Fibroblast of lung (primary cell): ENCODE data around the gene TMEM214.

Experiments used
- EZH2 ChIP-seq: IDR thresholded peaks from 2 replicates; pipeline ENCODE4 v1.5.1; 2012; ENCODE audit warnings: low read length, control low read depth, mild to moderate bottlenecking; ENCODE audit errors: missing control alignments
- TF ChIP-seq, protein P1 (sequence below), 2 donors: IDR thresholded peaks in 1 of 2; conservative IDR thresholded peaks in 1 of 2; 1 replicate in 1 of 2; 2 replicates in 1 of 2; pipeline ENCODE4 v1.5.1; 2011 to 2012; ENCODE audit warnings: low read length in 2 of 2, control low read depth in 1 of 2, inconsistent platforms in 1 of 2, low read depth in 1 of 2, mild to moderate bottlenecking in 1 of 2

DNA sequence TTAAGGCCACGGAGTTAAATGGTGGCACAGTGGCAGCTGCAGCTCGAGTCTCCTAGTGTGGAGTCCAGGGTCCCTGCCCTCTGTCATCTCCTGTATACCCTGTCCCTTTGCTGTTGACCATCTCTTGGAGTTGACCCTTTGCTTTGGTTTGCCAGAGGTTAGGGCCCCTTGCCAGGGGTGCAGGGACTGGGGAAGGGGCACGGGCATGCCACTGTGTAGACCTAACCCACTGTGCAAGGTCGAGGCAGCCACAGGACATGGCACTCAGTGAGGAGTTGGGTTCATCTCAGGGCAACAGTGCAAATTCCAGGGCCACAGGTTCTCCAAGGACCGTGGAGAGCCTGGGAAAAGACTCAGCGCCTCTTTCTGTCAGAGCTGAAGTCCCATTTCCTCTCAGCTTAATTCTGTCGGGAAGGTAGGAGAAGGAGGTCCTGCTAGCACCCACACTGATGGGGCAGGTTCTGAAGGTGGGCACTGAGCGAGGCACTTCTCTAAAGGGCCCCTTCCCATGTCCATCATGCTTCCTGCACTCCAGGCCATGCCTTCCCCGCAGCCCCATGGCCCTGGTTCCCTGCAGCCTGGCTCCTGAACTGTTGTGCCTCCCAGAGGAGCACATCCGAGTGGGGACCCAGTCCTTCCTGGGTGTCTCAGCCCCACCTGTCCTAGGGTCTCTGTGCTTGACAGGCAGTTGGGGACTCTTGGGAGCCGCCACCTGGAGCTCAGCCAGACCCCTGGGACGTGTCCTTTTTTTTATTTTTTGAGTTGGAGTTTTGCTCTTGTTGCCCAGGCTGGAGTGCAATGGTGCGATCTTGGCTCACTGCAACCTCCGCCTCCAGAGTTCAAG lies 56.6 kb downstream of the TMEM214 start:
- TF ChIP-seq, protein P1, sequence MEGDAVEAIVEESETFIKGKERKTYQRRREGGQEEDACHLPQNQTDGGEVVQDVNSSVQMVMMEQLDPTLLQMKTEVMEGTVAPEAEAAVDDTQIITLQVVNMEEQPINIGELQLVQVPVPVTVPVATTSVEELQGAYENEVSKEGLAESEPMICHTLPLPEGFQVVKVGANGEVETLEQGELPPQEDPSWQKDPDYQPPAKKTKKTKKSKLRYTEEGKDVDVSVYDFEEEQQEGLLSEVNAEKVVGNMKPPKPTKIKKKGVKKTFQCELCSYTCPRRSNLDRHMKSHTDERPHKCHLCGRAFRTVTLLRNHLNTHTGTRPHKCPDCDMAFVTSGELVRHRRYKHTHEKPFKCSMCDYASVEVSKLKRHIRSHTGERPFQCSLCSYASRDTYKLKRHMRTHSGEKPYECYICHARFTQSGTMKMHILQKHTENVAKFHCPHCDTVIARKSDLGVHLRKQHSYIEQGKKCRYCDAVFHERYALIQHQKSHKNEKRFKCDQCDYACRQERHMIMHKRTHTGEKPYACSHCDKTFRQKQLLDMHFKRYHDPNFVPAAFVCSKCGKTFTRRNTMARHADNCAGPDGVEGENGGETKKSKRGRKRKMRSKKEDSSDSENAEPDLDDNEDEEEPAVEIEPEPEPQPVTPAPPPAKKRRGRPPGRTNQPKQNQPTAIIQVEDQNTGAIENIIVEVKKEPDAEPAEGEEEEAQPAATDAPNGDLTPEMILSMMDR (conservative IDR thresholded peaks at IDR 0.05 in 1 of 2, IDR thresholded peaks at IDR 0.05 in 1 of 2; ENCODE audit: low read depth in 1 of 2, low read length in 2 of 2) = no peak
- TF ChIP-seq EZH2 = no peak
